Measurements from ENCODE around the gene TNFRSF8.
"Not testable (repeated sequence)": the region's sequence is repeated elsewhere in the genome, so short reads cannot be mapped to it uniquely, and the experiment has no call there.

The TNFRSF8 gene

GRCh38 chr1:12037486-12038355 is 25.4 kb upstream of the TNFRSF8 start:
- H3K4me3 ChIP-seq, result no peak overlapping the region
- no peak overlapping the region for H3K27ac ChIP-seq

GRCh38 chr1:12038356-12039163 is 24.5 kb upstream of the TNFRSF8 start:
- H3K27ac ChIP-seq, result no peak overlapping the region
- no peak overlapping the region for H3K4me3 ChIP-seq

GRCh38 chr1:12039164-12039525 is 24.0 kb upstream of the TNFRSF8 start:
- no peak overlapping the region for H3K4me3 ChIP-seq
- H3K27ac ChIP-seq, result no peak overlapping the region

GRCh38 chr1:12039824-12040456 is 23.2 kb upstream of the TNFRSF8 start:
- not testable (repeated sequence) for H3K4me3 ChIP-seq
- H3K27ac ChIP-seq, result peak overlapping the region in 4 of 21 experiments; percentile 6 to 54 (median 46)

GRCh38 chr1:12040457-12041051 is 22.5 kb upstream of the TNFRSF8 start:
- peak overlapping the region in 4 of 21 experiments; percentile 6 to 54 (median 46) for H3K27ac ChIP-seq

GRCh38 chr1:12044187-12044877 is 18.8 kb upstream of the TNFRSF8 start:
- H3K4me3 ChIP-seq, H3K27ac ChIP-seq: not testable (repeated sequence)

More at GRCh38 chr1:12040457-12041051, 22.5 kb upstream of the TNFRSF8 start:
- H3K4me3 ChIP-seq, result no peak overlapping the region

- Histone ChIP-seq H3K27ac (peak overlapping the region in 1 of 21 experiments; percentile 40), H3K4me3 (no peak overlapping the region)
These were observed 16.4 kb upstream of the TNFRSF8 start for GRCh38 chr1:12046749-12047119.

- Histone ChIP-seq H3K27ac (peak overlapping the region in 1 of 21 experiments; percentile 40), H3K4me3 (no peak overlapping the region)
These were observed 15.8 kb upstream of the TNFRSF8 start for GRCh38 chr1:12047120-12047876.

GRCh38 chr1:12048372-12048771 is 14.7 kb upstream of the TNFRSF8 start:
- no peak overlapping the region for H3K27ac ChIP-seq
- no peak overlapping the region for H3K4me3 ChIP-seq

- Histone ChIP-seq H3K4me3 (no peak overlapping the region), H3K27ac (no peak overlapping the region)
These were observed 13.5 kb upstream of the TNFRSF8 start for GRCh38 chr1:12049616-12050015.

- Histone ChIP-seq H3K4me3 (no peak overlapping the region), H3K27ac (peak overlapping the region in 1 of 21 experiments; percentile 66)
These were observed 11.7 kb upstream of the TNFRSF8 start for GRCh38 chr1:12051361-12051760.

- no peak overlapping the region for H3K4me3 ChIP-seq
- peak overlapping the region in 11 of 21 experiments; percentile 4 to 70 (median 26) for H3K27ac ChIP-seq
These were observed 11.0 kb upstream of the TNFRSF8 start for GRCh38 chr1:12052008-12052573.

- H3K27ac ChIP-seq, result peak overlapping the region in 2 of 21 experiments; percentile 44 to 66
- H3K4me3 ChIP-seq, result no peak overlapping the region
These were observed 10.0 kb upstream of the TNFRSF8 start for GRCh38 chr1:12052997-12053686.

- H3K27ac ChIP-seq, result peak overlapping the region in 1 of 21 experiments; percentile 44
- no peak overlapping the region for H3K4me3 ChIP-seq
These were observed 9.2 kb upstream of the TNFRSF8 start for GRCh38 chr1:12053752-12054548.

- Histone ChIP-seq H3K27ac (no peak overlapping the region), H3K4me3 (no peak overlapping the region)
These were observed 7.8 kb upstream of the TNFRSF8 start for GRCh38 chr1:12055259-12055658.

- H3K27ac ChIP-seq, result no peak overlapping the region
- H3K4me3 ChIP-seq, result no peak overlapping the region
These were observed 6.7 kb upstream of the TNFRSF8 start for GRCh38 chr1:12056331-12056841.

GRCh38 chr1:12057382-12057781 is 5.7 kb upstream of the TNFRSF8 start:
- no peak overlapping the region for H3K27ac ChIP-seq
- no peak overlapping the region for H3K4me3 ChIP-seq
